Colonic mucosa (tissue), 4 donors: ENCODE results near the gene MYO10. TPM values are rescaled to one million over a fixed set of nuclear protein-coding genes. Genes with fewer than 3 reads are reported as not detected.

ENCODE experiments used
- DNase-seq: peaks from one replicate; pipeline ENCODE4 v3.0.0-alpha.2; 2020
- H3K27ac ChIP-seq: fragments of 200-600 bp; one replicate; pipeline ENCODE4 v1.8.0; 2021
- H3K27me3 ChIP-seq: fragments of 200-600 bp; one replicate; pipeline ENCODE4 v1.8.0; 2021
- H3K36me3 ChIP-seq: fragments of 200-600 bp; one replicate; pipeline ENCODE4 v1.8.0; 2021
- H3K4me1 ChIP-seq: fragments of 200-600 bp; one replicate; pipeline ENCODE4 v1.8.0; 2021; ENCODE audit warnings: mild to moderate bottlenecking
- H3K4me3 ChIP-seq: fragments of 200-600 bp; one replicate; pipeline ENCODE4 v1.8.0; 2021
- H3K9ac ChIP-seq, 2 donors: one replicate each; pipeline ENCODE4 v1.7.0; 2013; ENCODE audit warnings: control low read depth in 2 of 2, low read depth in 2 of 2, low read length in 2 of 2
- H3K9me3 ChIP-seq: fragments of 200-600 bp; one replicate; pipeline ENCODE4 v1.8.0; 2021
- CTCF ChIP-seq: fragments of 200-600 bp; IDR thresholded peaks from one replicate; pipeline ENCODE4 v1.8.0; 2022; ENCODE audit warnings: antibody characterized with exemption, mild to moderate bottlenecking
- intact Hi-C: fragments of 100-400 bp; cut with DNase I; formaldehyde crosslinking; loops from one replicate; pipeline ENCODE4 v1.14.1; 2022
- total RNA-seq, 2 donors: library from RNA; stranded (reverse); fragmentation: NEBNext Ultra II Directional in 1 of 2; extraction: Animal tissue kit (Norgen Biotek cat#: 25700) in 1 of 2; gene quantifications; one replicate each; pipeline ENCODE4 v1.2.1, GENCODE V29; 2021
- donor health status: healthy.
- donor health status: DM: no; HTN: no; CAD: no.
- donor health status: DM: no; HTN: no; CAD: no.

Gene MYO10
- total RNA-seq, 2 donors from 2014 or later = 57.9 to 61.9 TPM

- Histone ChIP-seq H3K9me3 (no peaks in the 10 kb centered on the region), H3K9ac (no peak overlapping the region), H3K4me1 (no peaks in the 10 kb centered on the region), H3K27ac (no peak overlapping the region), H3K36me3 (no peaks in the 10 kb centered on the region), H3K4me3 (no peak overlapping the region), H3K27me3 (no peaks in the 10 kb centered on the region)
- no peak for DNase-seq
- no peak for TF ChIP-seq CTCF
- intact Hi-C loops = no loop called here
Observed at GRCh38 chr5:16953729-16954128, 17.6 kb upstream of the MYO10 start.

GRCh38 chr5:16952968-16953671, 17.0 kb upstream of the MYO10 start:
- Histone ChIP-seq H3K9ac (no peak overlapping the region), H3K4me1 (no peaks in the 10 kb centered on the region), H3K9me3 (no peaks in the 10 kb centered on the region), H3K36me3 (no peaks in the 10 kb centered on the region), H3K4me3 (no peak overlapping the region), H3K27ac (no peak overlapping the region), H3K27me3 (no peaks in the 10 kb centered on the region)
- DNase-seq = no peak
- TF ChIP-seq CTCF = no peak
- intact Hi-C loops = no loop called here

- no peaks in the 10 kb centered on the region for H3K36me3 ChIP-seq
- intact Hi-C loops = no loop called here
- H3K4me3 ChIP-seq = no peak overlapping the region
- no peak overlapping the region for H3K9ac ChIP-seq
- H3K4me1 ChIP-seq = no peaks in the 10 kb centered on the region
- H3K9me3 ChIP-seq = no peaks in the 10 kb centered on the region
- TF ChIP-seq CTCF = no peak
- H3K27me3 ChIP-seq = no peaks in the 10 kb centered on the region
- no peak for DNase-seq
- no peak overlapping the region for H3K27ac ChIP-seq
Observed at GRCh38 chr5:16946725-16947124, 10.6 kb upstream of the MYO10 start.

GRCh38 chr5:16944816-16945562, 8.9 kb upstream of the MYO10 start:
- H3K27ac ChIP-seq = no peak overlapping the region
- no peak for DNase-seq
- no peak overlapping the region for H3K4me3 ChIP-seq
- H3K4me1 ChIP-seq = no peaks in the 10 kb centered on the region
- intact Hi-C loops = no loop called here
- no peaks in the 10 kb centered on the region for H3K9me3 ChIP-seq
- H3K9ac ChIP-seq = no peak overlapping the region
- H3K36me3 ChIP-seq = no peaks in the 10 kb centered on the region
- no peaks in the 10 kb centered on the region for H3K27me3 ChIP-seq
- no peak for TF ChIP-seq CTCF

GRCh38 chr5:16943846-16944678, 8.0 kb upstream of the MYO10 start:
- H3K36me3 ChIP-seq = no peaks in the 10 kb centered on the region
- intact Hi-C loops = no loop called here
- H3K27ac ChIP-seq = no peak overlapping the region
- no peaks in the 10 kb centered on the region for H3K9me3 ChIP-seq
- H3K4me1 ChIP-seq = no peaks in the 10 kb centered on the region
- H3K27me3 ChIP-seq = no peaks in the 10 kb centered on the region
- H3K9ac ChIP-seq = no peak overlapping the region
- no peak overlapping the region for H3K4me3 ChIP-seq
- DNase-seq = no peak
- no peak for TF ChIP-seq CTCF
